Peyer's patch (tissue), 4 donors: ENCODE data around the gene DEGS2. TPM values are rescaled to one million over a fixed set of nuclear protein-coding genes. Genes with fewer than 3 reads are reported as not detected.
A peak's percentile ranks its signal among the peaks of the same experiment; 100 is the strongest.

Source experiments
- DNase-seq, 3 donors: peaks; one replicate each; pipeline ENCODE4 v3.0.0-alpha.2; 2017 to 2019
- H3K27ac ChIP-seq, 4 donors: fragments of 200-600 bp; sonication (generic); one replicate each; pipeline ENCODE4 v1.5.1; 2016 to 2019
- H3K27me3 ChIP-seq, 2 donors: fragments of 200-600 bp; sonication (generic); one replicate each; pipeline ENCODE4 v1.5.1; 2019
- H3K36me3 ChIP-seq, 3 donors: fragments of 200-600 bp; sonication (generic); one replicate each; pipeline ENCODE4 v1.5.1; 2016 to 2019
- H3K4me1 ChIP-seq, 4 donors: fragments of 200-600 bp; sonication (generic); one replicate each; pipeline ENCODE4 v1.5.1; 2016 to 2019
- H3K4me3 ChIP-seq, 4 donors: fragments of 200-600 bp; sonication (generic); 1 replicate in 3 of 4; 2 replicates in 1 of 4; pipeline ENCODE4 v1.5.1; 2016 to 2019; ENCODE audit warnings: mild to moderate bottlenecking in 1 of 4
- H3K9me3 ChIP-seq, 4 donors: fragments of 200-600 bp; sonication (generic); one replicate each; pipeline ENCODE4 v1.5.1; 2016 to 2019; ENCODE audit warnings: mild to moderate bottlenecking in 1 of 4
- POLR2A ChIP-seq, 2 donors: fragments of 450-650 bp; IDR thresholded peaks; one replicate each; pipeline ENCODE4 v1.5.1; 2017; ENCODE audit warnings: antibody characterized with exemption in 2 of 2, mild to moderate bottlenecking in 2 of 2, moderate library complexity in 2 of 2
- total RNA-seq, 4 donors: library from RNA; depleted of rRNA; stranded (reverse); fragments of >200 nt; gene quantifications; one replicate each; pipeline ENCODE4 v1.1.0, GENCODE V29; 2016
- TF ChIP-seq, protein P1 (sequence below), 6 experiments: fragments of 450-650 bp in 4 of 6; fragments of 200-600 bp in 2 of 6; sonication (generic) in 1 of 6; IDR thresholded peaks; one replicate each; pipeline ENCODE4 v1.5.1; 2017 to 2019; ENCODE audit warnings: antibody characterized with exemption in 6 of 6, mild to moderate bottlenecking in 3 of 6, moderate library complexity in 1 of 6

Gene DEGS2
- total RNA-seq, 4 donors from 2014 or later: 13.2 to 96.5 (median 77.8) TPM

GRCh38 chr14:100108840-100109593 is 50.4 kb downstream of the DEGS2 start:
- H3K36me3 ChIP-seq: no peaks in the 10 kb centered on the region
- DNase-seq: no peak
- H3K27me3 ChIP-seq: no peaks in the 10 kb centered on the region
- no peak overlapping the region for H3K4me3 ChIP-seq
- H3K27ac ChIP-seq: no peak overlapping the region
- no peaks in the 10 kb centered on the region for H3K9me3 ChIP-seq
- H3K4me1 ChIP-seq: peaks cover 0 to 33% (median 4%) of the 10 kb centered on the region in 4 donors
- TF ChIP-seq POLR2A (IDR thresholded peaks at IDR 0.05): no peak
- TF ChIP-seq, protein P1, sequence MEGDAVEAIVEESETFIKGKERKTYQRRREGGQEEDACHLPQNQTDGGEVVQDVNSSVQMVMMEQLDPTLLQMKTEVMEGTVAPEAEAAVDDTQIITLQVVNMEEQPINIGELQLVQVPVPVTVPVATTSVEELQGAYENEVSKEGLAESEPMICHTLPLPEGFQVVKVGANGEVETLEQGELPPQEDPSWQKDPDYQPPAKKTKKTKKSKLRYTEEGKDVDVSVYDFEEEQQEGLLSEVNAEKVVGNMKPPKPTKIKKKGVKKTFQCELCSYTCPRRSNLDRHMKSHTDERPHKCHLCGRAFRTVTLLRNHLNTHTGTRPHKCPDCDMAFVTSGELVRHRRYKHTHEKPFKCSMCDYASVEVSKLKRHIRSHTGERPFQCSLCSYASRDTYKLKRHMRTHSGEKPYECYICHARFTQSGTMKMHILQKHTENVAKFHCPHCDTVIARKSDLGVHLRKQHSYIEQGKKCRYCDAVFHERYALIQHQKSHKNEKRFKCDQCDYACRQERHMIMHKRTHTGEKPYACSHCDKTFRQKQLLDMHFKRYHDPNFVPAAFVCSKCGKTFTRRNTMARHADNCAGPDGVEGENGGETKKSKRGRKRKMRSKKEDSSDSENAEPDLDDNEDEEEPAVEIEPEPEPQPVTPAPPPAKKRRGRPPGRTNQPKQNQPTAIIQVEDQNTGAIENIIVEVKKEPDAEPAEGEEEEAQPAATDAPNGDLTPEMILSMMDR (IDR thresholded peaks at IDR 0.05): no peak

GRCh38 chr14:100108042-100108825 is 51.2 kb downstream of the DEGS2 start:
- no peaks in the 10 kb centered on the region for H3K27me3 ChIP-seq
- H3K4me3 ChIP-seq: no peak overlapping the region
- H3K9me3 ChIP-seq: no peaks in the 10 kb centered on the region
- peak; percentile 86 to 94 (median 87) for DNase-seq
- TF ChIP-seq POLR2A (IDR thresholded peaks at IDR 0.05): no peak
- TF ChIP-seq, protein P1 (IDR thresholded peaks at IDR 0.05): peak; percentile 71 to 90 (median 88)
- peak overlapping the region in 1 of 4 donors; percentile 27 for H3K27ac ChIP-seq
- H3K4me1 ChIP-seq: peaks cover 0 to 38% (median 6%) of the 10 kb centered on the region in 4 donors
- no peaks in the 10 kb centered on the region for H3K36me3 ChIP-seq

GRCh38 chr14:100107236-100107635 is 52.2 kb downstream of the DEGS2 start:
- TF ChIP-seq, protein P1 (IDR thresholded peaks at IDR 0.05): no peak
- TF ChIP-seq POLR2A (IDR thresholded peaks at IDR 0.05): no peak
- no peaks in the 10 kb centered on the region for H3K27me3 ChIP-seq
- no peaks in the 10 kb centered on the region for H3K9me3 ChIP-seq
- no peak overlapping the region for H3K4me3 ChIP-seq
- H3K4me1 ChIP-seq: peaks cover 0 to 45% (median 6%) of the 10 kb centered on the region in 4 donors
- H3K27ac ChIP-seq: peak overlapping the region in 2 of 4 donors; percentile 44 to 52
- DNase-seq: no peak
- no peaks in the 10 kb centered on the region for H3K36me3 ChIP-seq

- no peak for TF ChIP-seq POLR2A (IDR thresholded peaks at IDR 0.05)
- TF ChIP-seq, protein P1 (IDR thresholded peaks at IDR 0.05): no peak
- Histone ChIP-seq H3K36me3 (no peaks in the 10 kb centered on the region), H3K27ac (peak overlapping the region in 2 of 4 donors; percentile 47 to 52), H3K9me3 (no peaks in the 10 kb centered on the region), H3K27me3 (no peaks in the 10 kb centered on the region), H3K4me1 (peaks cover 0 to 49% (median 6%) of the 10 kb centered on the region in 4 donors), H3K4me3 (no peak overlapping the region)
- peak in 1 of 3 donors; percentile 8 for DNase-seq
Measured at GRCh38 chr14:100106250-100107112, 53.0 kb downstream of the DEGS2 start.
